Left lung (tissue), 10 donors: ENCODE measurements around the gene MACROD2. TPM values are rescaled to one million over a fixed set of nuclear protein-coding genes. Genes with fewer than 3 reads are reported as not detected.
A peak's percentile ranks its signal among the peaks of the same experiment; 100 is the strongest.

ENCODE experiments used
- ATAC-seq: fragments of 200-7000 bp; cut with Tn5 transposase; one replicate; pipeline ENCODE4 v1.9.1; 2020; ENCODE audit warnings: moderate library complexity
- DNase-seq, 4 donors: peaks; one replicate each; pipeline ENCODE4 v3.0.0-alpha.2; 2013 to 2020
- H3K27ac ChIP-seq, 2 donors: fragments of 200-600 bp; sonication (generic) in 1 of 2; one replicate each; pipeline versions ENCODE4 v1.5.0 to v1.8.0; 2020 to 2021
- H3K27me3 ChIP-seq, 2 donors: fragments of 200-600 bp; sonication (generic) in 1 of 2; one replicate each; pipeline versions ENCODE4 v1.5.0 to v1.8.0; 2020 to 2021
- H3K36me3 ChIP-seq, 2 donors: fragments of 200-600 bp; sonication (generic) in 1 of 2; one replicate each; pipeline versions ENCODE4 v1.5.0 to v1.8.0; 2020 to 2021
- H3K4me1 ChIP-seq, 2 donors: fragments of 200-600 bp; one replicate each; pipeline ENCODE4 v1.8.0; 2021
- H3K4me3 ChIP-seq, 2 donors: fragments of 200-600 bp; sonication (generic) in 1 of 2; one replicate each; pipeline versions ENCODE4 v1.5.0 to v1.8.0; 2020 to 2021; ENCODE audit warnings: mild to moderate bottlenecking in 1 of 2
- H3K9me3 ChIP-seq, 2 donors: fragments of 200-600 bp; sonication (generic) in 1 of 2; one replicate each; pipeline versions ENCODE4 v1.5.0 to v1.8.0; 2020 to 2021
- CTCF ChIP-seq, 2 donors: fragments of 200-600 bp; sonication (generic) in 1 of 2; IDR thresholded peaks; one replicate each; pipeline versions ENCODE4 v1.5.0 to v1.8.0; 2021; ENCODE audit warnings: antibody characterized with exemption in 2 of 2
- intact Hi-C, 2 donors: fragments of 100-400 bp; cut with DNase I; formaldehyde crosslinking; loops; one replicate each; pipeline versions ENCODE4 v1.11.2 to v1.14.2; 2022
- polyA plus RNA-seq, 6 donors: library from polyadenylated mRNA; unstranded; fragments of 120-200 nt; gene quantifications; one replicate each; pipeline ENCODE4 v1.2.1, GENCODE V29; 2013; ENCODE audit not compliant: insufficient read length in 6 of 6
- total RNA-seq, 2 donors: library from RNA; stranded (reverse); fragmentation: NEBNext Ultra II Directional; extraction: Animal tissue kit (Norgen Biotek cat#: 25700); gene quantifications; one replicate each; pipeline ENCODE4 v1.2.1, GENCODE V29; 2021
- donor health status: DM: no; HTN: yes; CAD: no.
- donor health status: DM: no; HTN: no; CAD: no.

MACROD2 gene
- total and polyA plus RNA-seq, 8 donors = 6.1 to 23.6 (median 8.9) TPM

- no peak overlapping the region for H3K27ac ChIP-seq
- intact Hi-C loops = no loop called here
- ATAC-seq = no peak
Measured at GRCh38 chr20:15958142-15958541, 1962.8 kb downstream of the MACROD2 start.

GRCh38 chr20:15965165-15965564 lies 1969.8 kb downstream of the MACROD2 start:
- ATAC-seq = no peak
- Histone ChIP-seq H3K27me3 (no peaks in the 10 kb centered on the region), H3K4me1 (no peaks in the 10 kb centered on the region), H3K27ac (no peak overlapping the region), H3K4me3 (no peak overlapping the region), H3K36me3 (no peaks in the 10 kb centered on the region), H3K9me3 (peaks cover 0 to 3% of the 10 kb centered on the region in 2 donors)
- DNase-seq = no peak
- no peak for TF ChIP-seq CTCF (IDR thresholded peaks at IDR 0.05)
- intact Hi-C loops = no loop called here

More at GRCh38 chr20:15958142-15958541, 1962.8 kb downstream of the MACROD2 start:
- Histone ChIP-seq H3K9me3 (no peaks in the 10 kb centered on the region), H3K27me3 (no peaks in the 10 kb centered on the region), H3K4me3 (no peak overlapping the region), H3K36me3 (no peaks in the 10 kb centered on the region), H3K4me1 (no peaks in the 10 kb centered on the region)
- TF ChIP-seq CTCF (IDR thresholded peaks at IDR 0.05) = no peak
- DNase-seq = peak in 1 of 4 donors; percentile 33

- H3K4me3 ChIP-seq = no peak overlapping the region
- no peak for TF ChIP-seq CTCF (IDR thresholded peaks at IDR 0.05)
- H3K4me1 ChIP-seq = no peaks in the 10 kb centered on the region
- ATAC-seq = no peak
- H3K27ac ChIP-seq = no peak overlapping the region
- H3K9me3 ChIP-seq = peaks cover 0 to 16% of the 10 kb centered on the region in 2 donors
- no peaks in the 10 kb centered on the region for H3K36me3 ChIP-seq
- intact Hi-C loops = no loop called here
- DNase-seq = no peak
- no peaks in the 10 kb centered on the region for H3K27me3 ChIP-seq
Measured at GRCh38 chr20:15967334-15967733, 1972.0 kb downstream of the MACROD2 start.

- H3K4me3 ChIP-seq = no peak overlapping the region
- H3K36me3 ChIP-seq = no peaks in the 10 kb centered on the region
- no peaks in the 10 kb centered on the region for H3K4me1 ChIP-seq
- no peak for DNase-seq
- no peak overlapping the region for H3K27ac ChIP-seq
- no peak for TF ChIP-seq CTCF (IDR thresholded peaks at IDR 0.05)
- H3K27me3 ChIP-seq = no peaks in the 10 kb centered on the region
- peaks cover 0 to 20% of the 10 kb centered on the region in 2 donors for H3K9me3 ChIP-seq
- intact Hi-C loops = no loop called here
- ATAC-seq = no peak
Measured at GRCh38 chr20:15976047-15976736, 1980.9 kb downstream of the MACROD2 start.

GRCh38 chr20:15977026-15977425 lies 1981.7 kb downstream of the MACROD2 start:
- no peak for ATAC-seq
- intact Hi-C loops = no loop called here

More at GRCh38 chr20:15977026-15977425, 1981.7 kb downstream of the MACROD2 start:
- no peak overlapping the region for H3K4me3 ChIP-seq
- DNase-seq = no peak
- no peak overlapping the region for H3K27ac ChIP-seq
- no peaks in the 10 kb centered on the region for H3K4me1 ChIP-seq
- H3K27me3 ChIP-seq = no peaks in the 10 kb centered on the region
- peaks cover 0 to 15% of the 10 kb centered on the region in 2 donors for H3K9me3 ChIP-seq
- TF ChIP-seq CTCF (IDR thresholded peaks at IDR 0.05) = no peak
- no peaks in the 10 kb centered on the region for H3K36me3 ChIP-seq
